ENCODE data around the gene GTF2H4.

The GTF2H4 gene

DNA sequence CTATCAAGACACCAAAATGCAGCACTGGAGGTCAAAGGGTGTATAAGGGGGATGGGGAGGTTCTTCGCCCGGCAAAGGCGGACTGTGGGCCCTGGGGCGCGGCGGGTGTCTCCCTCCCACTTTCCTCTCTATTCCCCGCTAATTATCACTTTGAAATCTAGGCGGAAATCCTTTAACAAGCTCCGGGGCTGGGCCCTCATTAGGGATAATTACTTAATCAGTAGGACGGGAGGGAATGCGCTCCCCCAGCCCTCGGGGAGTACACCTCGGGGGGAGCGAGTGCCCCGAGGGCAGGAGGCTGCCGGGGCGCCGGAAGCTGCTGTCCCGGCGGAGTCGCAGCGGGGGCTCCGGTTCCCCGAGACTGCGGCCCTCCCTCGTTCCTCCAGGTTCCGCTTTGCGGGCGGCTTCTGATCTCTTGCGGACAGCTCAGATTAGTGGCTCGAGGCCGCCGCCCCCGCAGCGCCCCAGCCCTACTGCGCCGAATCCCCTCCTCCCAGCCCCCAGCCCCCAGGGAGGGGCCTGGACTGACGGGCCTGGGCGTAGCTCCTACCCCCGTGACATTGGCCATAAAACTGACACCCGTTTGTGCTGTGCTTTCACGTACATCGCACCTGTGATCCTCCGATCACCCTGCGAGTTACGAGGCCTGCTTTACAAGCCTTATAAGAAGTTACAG is 47.5 kb downstream of the GTF2H4 start:
- no peak for TF ChIP-seq ZNF274 (IDR thresholded peaks at IDR 0.05; ENCODE audit: low read depth, low read length)
- H3K4me3 ChIP-seq (ENCODE audit: low read length): peak overlapping the region; percentile 50; the same call in 1 of the 2 replicates

- no peak for TF ChIP-seq ZNF274 (IDR thresholded peaks at IDR 0.05; ENCODE audit: low read depth, low read length)
- H3K4me3 ChIP-seq (ENCODE audit: low read length): no peak overlapping the region
Measured at GRCh38 chr6:30957716-30958115, 49.7 kb downstream of the GTF2H4 start.

DNA sequence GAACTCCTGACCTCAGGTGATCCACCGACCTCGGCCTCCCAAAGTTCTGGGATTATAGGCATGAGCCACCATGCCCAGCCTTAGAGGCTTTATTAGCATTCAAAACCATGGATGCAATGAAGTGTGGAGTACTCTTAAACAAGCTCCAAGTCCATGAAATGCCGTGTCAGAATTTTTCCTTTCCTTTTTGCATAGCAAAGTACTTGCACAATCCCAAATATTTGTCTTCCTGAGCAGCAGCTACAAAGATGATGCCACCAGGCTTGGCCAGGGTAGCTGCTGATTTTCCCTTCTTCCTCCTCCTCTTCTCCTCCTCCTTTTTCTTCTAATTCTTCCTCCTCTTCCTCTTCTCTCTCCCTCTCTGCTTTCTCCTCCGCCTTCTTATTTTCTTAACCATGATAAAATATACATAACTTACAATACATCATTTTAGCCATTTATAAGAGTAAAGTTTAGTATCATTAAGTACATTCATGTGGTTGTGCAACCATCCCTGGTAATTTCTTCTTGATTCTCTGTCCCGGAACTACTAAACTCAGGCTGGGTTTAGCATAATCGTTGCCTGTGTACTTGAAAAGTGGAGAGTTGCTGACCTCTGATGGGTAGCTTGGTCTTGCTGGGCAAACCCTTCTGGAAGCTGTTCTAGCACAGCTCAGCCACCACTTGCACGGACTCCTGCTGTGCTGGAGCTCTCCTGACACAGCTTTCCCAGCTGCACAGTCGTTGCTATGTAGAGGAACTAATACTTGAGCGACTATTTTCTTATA is 53.1 kb downstream of the GTF2H4 start:
- no peak for TF ChIP-seq ZNF274 (IDR thresholded peaks at IDR 0.05; ENCODE audit: low read depth, low read length)
- H3K4me3 ChIP-seq (ENCODE audit: low read length): no peak overlapping the region

- TF ChIP-seq ZNF274 (IDR thresholded peaks at IDR 0.05; ENCODE audit: low read depth, low read length): no peak
- no peak overlapping the region for H3K4me3 ChIP-seq (ENCODE audit: low read length)
Measured at GRCh38 chr6:30962716-30963115, 54.7 kb downstream of the GTF2H4 start.

DNA sequence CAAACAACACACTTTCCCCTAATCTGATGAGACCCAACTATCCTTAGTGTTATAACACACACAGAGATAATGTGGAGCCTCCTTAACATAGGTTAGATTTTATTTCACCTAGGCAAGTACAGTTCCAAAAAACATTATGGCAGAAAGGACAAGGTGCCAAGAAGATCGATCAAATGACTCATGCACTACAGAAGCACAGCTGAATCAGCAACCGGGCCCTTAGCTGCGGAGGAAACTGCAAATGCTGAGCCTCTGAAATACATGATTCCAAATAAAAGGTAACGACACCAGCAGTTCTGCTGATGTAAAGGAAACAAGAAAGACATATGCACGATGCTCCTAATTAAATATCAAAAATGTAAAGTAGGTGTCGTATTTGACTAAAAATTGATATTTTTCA is 55.6 kb downstream of the GTF2H4 start:
- H3K4me3 ChIP-seq (ENCODE audit: low read length): no peak overlapping the region
- no peak for TF ChIP-seq ZNF274 (IDR thresholded peaks at IDR 0.05; ENCODE audit: low read depth, low read length)

Measured in GM08714 (cell line).